ENCODE data around the gene NEMP2.

NEMP2 gene

DNA sequence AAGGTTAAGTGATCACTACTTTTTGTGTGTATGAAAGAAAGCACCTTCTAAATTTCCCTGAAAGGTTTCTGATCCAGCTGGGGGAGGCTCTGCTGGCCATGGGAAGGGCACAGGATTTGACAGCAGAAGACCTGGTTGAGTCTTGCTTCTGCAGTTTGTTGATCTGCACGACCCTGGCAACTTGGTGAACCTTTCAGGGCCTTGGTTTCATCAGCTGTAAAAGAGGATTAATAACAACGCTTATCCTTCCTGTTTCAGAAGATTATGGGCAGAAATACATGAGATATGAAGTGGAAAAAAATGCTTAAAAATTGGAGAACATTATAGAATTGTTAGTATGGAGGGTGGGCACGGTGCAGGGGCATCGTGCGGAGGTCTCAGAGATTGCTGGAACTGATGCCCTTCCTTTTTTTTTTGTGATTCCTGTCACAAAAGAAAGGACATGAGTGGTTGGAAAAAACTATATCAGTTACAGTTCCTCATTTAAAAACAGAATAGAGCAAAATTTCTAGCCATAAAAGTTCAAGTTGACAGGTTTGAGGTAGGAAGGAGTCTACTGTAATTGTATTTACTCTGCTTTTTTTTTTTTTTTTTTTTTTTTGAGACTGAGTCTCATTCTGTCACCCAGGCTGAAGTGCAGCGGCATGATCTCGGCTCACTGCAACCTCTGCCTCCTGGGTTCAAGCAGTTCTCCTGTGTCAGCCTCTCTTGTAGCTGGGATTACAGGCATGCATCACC is 79.0 kb downstream of the NEMP2 start:
- Histone ChIP-seq H3K27me3 (replicated peaks; ENCODE audit: insufficient read depth, low read length) (no peaks in the 10 kb centered on the region), H3F3A (ENCODE audit: insufficient read depth, low read length) (no peaks in the 10 kb centered on the region), H3K79me2 (ENCODE audit: low read length) (peaks cover 4% of the 10 kb centered on the region; the same call in 1 of the 2 replicates), H2AFZ (ENCODE audit: low read length) (no peak overlapping the region), H4K20me1 (ENCODE audit: insufficient read depth, low read length) (no peaks in the 10 kb centered on the region), H3K4me1 (ENCODE audit: low read length) (no peaks in the 10 kb centered on the region), H3K9ac (ENCODE audit: low read length) (no peak overlapping the region), H3K4me3 (ENCODE audit: low read length) (no peak overlapping the region), H3K27ac (ENCODE audit: low read length) (no peak overlapping the region), H3K4me2 (ENCODE audit: low read depth, low read length) (no peak overlapping the region), H3K9me2 (replicated peaks; ENCODE audit: insufficient read depth, low read length) (no peaks in the 10 kb centered on the region), H3K9me3 (replicated peaks; ENCODE audit: insufficient read depth, low read length) (no peaks in the 10 kb centered on the region), H3K36me3 (replicated peaks; ENCODE audit: insufficient read depth, low read length) (no peaks in the 10 kb centered on the region)
- no peak for TF ChIP-seq EZH2phosphoT487 (IDR thresholded peaks at IDR 0.05; ENCODE audit: low read length)
- DNase-seq, result no peak

DNA sequence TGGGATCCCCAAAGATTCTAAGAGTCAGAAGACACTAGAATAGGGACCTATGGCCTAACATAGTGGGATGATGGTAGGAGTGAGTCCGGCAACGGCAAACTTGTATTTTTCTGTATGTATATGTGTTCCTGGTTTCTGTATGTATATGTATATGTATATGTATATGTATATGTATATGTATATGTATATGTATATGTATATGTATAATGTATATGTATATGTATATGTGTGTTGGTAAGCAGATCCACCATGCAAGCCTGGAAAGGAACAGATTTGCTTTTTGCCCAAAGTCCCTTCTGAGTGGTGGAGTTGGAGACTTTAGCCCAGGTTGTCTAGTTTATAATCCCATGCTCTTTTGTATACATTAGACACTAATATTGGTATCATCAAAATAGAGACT is 79.7 kb downstream of the NEMP2 start:
- DNase-seq, result no peak
- Histone ChIP-seq H2AFZ (ENCODE audit: low read length) (no peak overlapping the region), H3K4me3 (ENCODE audit: low read length) (no peak overlapping the region), H3K9me2 (replicated peaks; ENCODE audit: insufficient read depth, low read length) (no peaks in the 10 kb centered on the region), H3K4me2 (ENCODE audit: low read depth, low read length) (no peak overlapping the region), H3K4me1 (ENCODE audit: low read length) (no peaks in the 10 kb centered on the region), H3K27ac (ENCODE audit: low read length) (no peak overlapping the region), H3K9ac (ENCODE audit: low read length) (no peak overlapping the region), H3F3A (ENCODE audit: insufficient read depth, low read length) (no peaks in the 10 kb centered on the region), H3K79me2 (ENCODE audit: low read length) (0 out of 2 replicates have a peak, but pooled peaks cover 4% of the 10 kb centered on the region), H3K9me3 (replicated peaks; ENCODE audit: insufficient read depth, low read length) (no peaks in the 10 kb centered on the region), H3K36me3 (replicated peaks; ENCODE audit: insufficient read depth, low read length) (no peaks in the 10 kb centered on the region), H3K27me3 (replicated peaks; ENCODE audit: insufficient read depth, low read length) (no peaks in the 10 kb centered on the region), H4K20me1 (ENCODE audit: insufficient read depth, low read length) (no peaks in the 10 kb centered on the region)
- TF ChIP-seq, protein P1, sequence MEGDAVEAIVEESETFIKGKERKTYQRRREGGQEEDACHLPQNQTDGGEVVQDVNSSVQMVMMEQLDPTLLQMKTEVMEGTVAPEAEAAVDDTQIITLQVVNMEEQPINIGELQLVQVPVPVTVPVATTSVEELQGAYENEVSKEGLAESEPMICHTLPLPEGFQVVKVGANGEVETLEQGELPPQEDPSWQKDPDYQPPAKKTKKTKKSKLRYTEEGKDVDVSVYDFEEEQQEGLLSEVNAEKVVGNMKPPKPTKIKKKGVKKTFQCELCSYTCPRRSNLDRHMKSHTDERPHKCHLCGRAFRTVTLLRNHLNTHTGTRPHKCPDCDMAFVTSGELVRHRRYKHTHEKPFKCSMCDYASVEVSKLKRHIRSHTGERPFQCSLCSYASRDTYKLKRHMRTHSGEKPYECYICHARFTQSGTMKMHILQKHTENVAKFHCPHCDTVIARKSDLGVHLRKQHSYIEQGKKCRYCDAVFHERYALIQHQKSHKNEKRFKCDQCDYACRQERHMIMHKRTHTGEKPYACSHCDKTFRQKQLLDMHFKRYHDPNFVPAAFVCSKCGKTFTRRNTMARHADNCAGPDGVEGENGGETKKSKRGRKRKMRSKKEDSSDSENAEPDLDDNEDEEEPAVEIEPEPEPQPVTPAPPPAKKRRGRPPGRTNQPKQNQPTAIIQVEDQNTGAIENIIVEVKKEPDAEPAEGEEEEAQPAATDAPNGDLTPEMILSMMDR (IDR thresholded peaks at IDR 0.05; ENCODE audit: low read length), result no peak
- TF ChIP-seq EZH2 (optimal IDR thresholded peaks at IDR 0.05; ENCODE audit: low read depth, low read length), result no peak
- no peak for TF ChIP-seq EZH2phosphoT487 (IDR thresholded peaks at IDR 0.05; ENCODE audit: low read length)
